ENCODE data around the gene HSFX4.
"Not testable (repeated sequence)": the region's sequence is repeated elsewhere in the genome, so short reads cannot be mapped to it uniquely, and the experiment has no call there.

DNA sequence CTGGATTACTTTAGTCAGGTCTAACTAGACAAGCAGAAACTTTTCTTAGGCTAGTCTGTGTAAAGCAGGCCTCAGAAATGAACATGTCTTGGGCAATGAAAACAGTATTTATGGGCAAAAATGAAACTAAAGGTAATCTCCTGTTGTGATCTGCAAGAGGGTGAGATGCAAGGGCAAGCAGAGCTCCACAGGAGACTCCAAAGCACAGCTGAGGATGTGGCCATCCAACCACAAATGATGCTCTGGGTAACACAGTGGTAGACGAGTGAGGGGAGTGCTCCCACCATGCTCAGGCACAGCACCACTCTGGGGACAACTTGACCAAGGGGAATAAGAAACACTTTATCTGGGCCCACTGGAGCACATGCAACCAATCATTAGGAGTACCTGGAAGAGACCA is 738 bp upstream of the HSFX4 start:
- not testable (repeated sequence) for TF ChIP-seq POLR2A, POLR2AphosphoS5 (IDR thresholded peaks at IDR 0.05)
- TF ChIP-seq, protein P1, sequence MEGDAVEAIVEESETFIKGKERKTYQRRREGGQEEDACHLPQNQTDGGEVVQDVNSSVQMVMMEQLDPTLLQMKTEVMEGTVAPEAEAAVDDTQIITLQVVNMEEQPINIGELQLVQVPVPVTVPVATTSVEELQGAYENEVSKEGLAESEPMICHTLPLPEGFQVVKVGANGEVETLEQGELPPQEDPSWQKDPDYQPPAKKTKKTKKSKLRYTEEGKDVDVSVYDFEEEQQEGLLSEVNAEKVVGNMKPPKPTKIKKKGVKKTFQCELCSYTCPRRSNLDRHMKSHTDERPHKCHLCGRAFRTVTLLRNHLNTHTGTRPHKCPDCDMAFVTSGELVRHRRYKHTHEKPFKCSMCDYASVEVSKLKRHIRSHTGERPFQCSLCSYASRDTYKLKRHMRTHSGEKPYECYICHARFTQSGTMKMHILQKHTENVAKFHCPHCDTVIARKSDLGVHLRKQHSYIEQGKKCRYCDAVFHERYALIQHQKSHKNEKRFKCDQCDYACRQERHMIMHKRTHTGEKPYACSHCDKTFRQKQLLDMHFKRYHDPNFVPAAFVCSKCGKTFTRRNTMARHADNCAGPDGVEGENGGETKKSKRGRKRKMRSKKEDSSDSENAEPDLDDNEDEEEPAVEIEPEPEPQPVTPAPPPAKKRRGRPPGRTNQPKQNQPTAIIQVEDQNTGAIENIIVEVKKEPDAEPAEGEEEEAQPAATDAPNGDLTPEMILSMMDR (IDR thresholded peaks at IDR 0.05) = not testable (repeated sequence)
